Endodermal cell (in vitro differentiated cells): ENCODE measurements around the gene KNL1. TPM values are rescaled to one million over a fixed set of nuclear protein-coding genes. Genes with fewer than 3 reads are reported as not detected.
A peak's percentile ranks its signal among the peaks of the same experiment; 100 is the strongest.

Experiments
- DNase-seq: peaks from one replicate; pipeline ENCODE4 v3.0.0-alpha.2; 2017
- H3K27ac ChIP-seq: 2 replicates; pipeline ENCODE4 v1.5.1; 2013; ENCODE audit warnings: mild to moderate bottlenecking, low read depth, low read length, moderate library complexity
- H3K27me3 ChIP-seq: 2 replicates; pipeline ENCODE4 v1.6.1; 2013; ENCODE audit warnings: mild to moderate bottlenecking, low read length, moderate library complexity; ENCODE audit not compliant: insufficient read depth, control insufficient read depth, poor library complexity, severe bottlenecking
- H3K36me3 ChIP-seq: 2 replicates; pipeline ENCODE4 v1.7.0; 2013; ENCODE audit warnings: mild to moderate bottlenecking, low read length, moderate library complexity; ENCODE audit not compliant: control insufficient read depth, insufficient read depth
- H3K4me1 ChIP-seq: one replicate; pipeline ENCODE4 v1.7.0; 2013; ENCODE audit warnings: low read length; ENCODE audit not compliant: control insufficient read depth, insufficient read depth
- H3K4me3 ChIP-seq: 2 replicates; pipeline ENCODE4 v1.5.1; 2013; ENCODE audit warnings: mild to moderate bottlenecking, low read length, moderate library complexity
- H3K9ac ChIP-seq: 2 replicates; pipeline ENCODE4 v1.6.1; 2013; ENCODE audit warnings: mild to moderate bottlenecking, low read length, moderate library complexity; ENCODE audit not compliant: poor library complexity, severe bottlenecking; ENCODE audit errors: extremely low read depth
- H3K9me3 ChIP-seq: 2 replicates; pipeline ENCODE4 v1.6.1; 2013; ENCODE audit warnings: mild to moderate bottlenecking, low read length, moderate library complexity; ENCODE audit not compliant: control insufficient read depth
- H3K27ac Mint-ChIP-seq: 2 replicates; pipeline ENCODE4 v1.8.0; 2020; ENCODE audit warnings: mixed read lengths
- H3K27me3 Mint-ChIP-seq: 2 replicates; pipeline ENCODE4 v1.8.0; 2021; ENCODE audit warnings: mild to moderate bottlenecking, mixed read lengths; ENCODE audit not compliant: insufficient read depth
- H3K36me3 Mint-ChIP-seq: 2 replicates; pipeline ENCODE4 v1.8.0; 2020; ENCODE audit warnings: low read depth, mixed read lengths
- H3K4me1 Mint-ChIP-seq: 2 replicates; pipeline ENCODE4 v1.8.0; 2020; ENCODE audit warnings: mixed read lengths
- H3K4me3 Mint-ChIP-seq: 2 replicates; pipeline ENCODE4 v1.8.0; 2020; ENCODE audit warnings: mild to moderate bottlenecking, moderate library complexity, mixed read lengths
- H3K9me3 Mint-ChIP-seq: 2 replicates; pipeline ENCODE4 v1.8.0; 2020; ENCODE audit warnings: mild to moderate bottlenecking, mixed read lengths
- CTCF ChIP-seq: fragments of 200-600 bp; sonication (generic); conservative IDR thresholded peaks from 2 replicates; pipeline ENCODE4 v1.5.0; 2021; ENCODE audit warnings: antibody characterized with exemption, mild to moderate bottlenecking
- WGBS, 2 experiments: methylation state at CpG; one replicate each; pipeline versions ENCODE4 v1.1.5 to v1.1.7; 2013; ENCODE audit warnings: missing lambda C conversion rate in 2 of 2, mixed read lengths in 1 of 2; ENCODE audit not compliant: insufficient coverage in 1 of 2, insufficient read length in 1 of 2; 5-methylcytosine and 5-hydroxymethylcytosine counted together
- total RNA-seq, 2 donors: library from RNA; stranded (reverse); fragmentation: NEBNext Ultra II Directional in 1 of 2; extraction: Animal tissue kit (Norgen Biotek cat#: 25700) in 1 of 2; gene quantifications; 2 replicates in 1 of 2; 3 replicates in 1 of 2; pipeline ENCODE4 v1.2.1, GENCODE V29; 2021

Gene KNL1
- total RNA-seq, 2 donors from 2014 or later: 17.6 to 32.6 TPM

GRCh38 chr15:40549894-40550293 is 44.2 kb upstream of the KNL1 start:
- Histone ChIP-seq H3K9ac (no peak overlapping the region), H3K27me3 (no peaks in the 10 kb centered on the region), H3K36me3 (peaks cover 13% of the 10 kb centered on the region), H3K27ac (no peak overlapping the region), H3K4me3 (no peak overlapping the region), H3K4me1 (no peaks in the 10 kb centered on the region), H3K9me3 (no peaks in the 10 kb centered on the region)
- no peak overlapping the region for H3K4me3 Mint-ChIP-seq
- peaks cover 20% of the 10 kb centered on the region for H3K4me1 Mint-ChIP-seq
- TF ChIP-seq CTCF: no peak
- DNase-seq: no peak
- peaks cover 20% of the 10 kb centered on the region for H3K36me3 Mint-ChIP-seq
- no peak overlapping the region for H3K27ac Mint-ChIP-seq
- H3K9me3 Mint-ChIP-seq: no peaks in the 10 kb centered on the region
- 79 to 82% methylated on average over 7 to 9 of the region's 9 CpGs for WGBS, 2 experiments
- no peaks in the 10 kb centered on the region for H3K27me3 Mint-ChIP-seq

GRCh38 chr15:40550341-40551037 is 43.6 kb upstream of the KNL1 start:
- Mint-ChIP-seq H3K27me3 (no peaks in the 10 kb centered on the region), H3K9me3 (no peaks in the 10 kb centered on the region), H3K4me1 (peaks cover 24% of the 10 kb centered on the region), H3K36me3 (peaks cover 21% of the 10 kb centered on the region), H3K4me3 (no peak overlapping the region), H3K27ac (no peak overlapping the region)
- Histone ChIP-seq H3K9me3 (no peaks in the 10 kb centered on the region), H3K4me1 (no peaks in the 10 kb centered on the region), H3K4me3 (no peak overlapping the region), H3K9ac (no peak overlapping the region), H3K27ac (no peak overlapping the region), H3K27me3 (no peaks in the 10 kb centered on the region), H3K36me3 (peaks cover 16% of the 10 kb centered on the region)
- TF ChIP-seq CTCF: no peak
- no peak for DNase-seq
- 95 to 98% methylated on average over 5 to 6 of the region's 6 CpGs for WGBS, 2 experiments

- H3K4me3 Mint-ChIP-seq: no peak overlapping the region
- Histone ChIP-seq H3K9ac (no peak overlapping the region), H3K27me3 (no peaks in the 10 kb centered on the region), H3K4me3 (no peak overlapping the region), H3K4me1 (no peaks in the 10 kb centered on the region), H3K36me3 (peaks cover 35% of the 10 kb centered on the region), H3K9me3 (no peaks in the 10 kb centered on the region), H3K27ac (peak overlapping the region; percentile 41)
- no peaks in the 10 kb centered on the region for H3K9me3 Mint-ChIP-seq
- no peak for TF ChIP-seq CTCF
- H3K36me3 Mint-ChIP-seq: peaks cover 22% of the 10 kb centered on the region
- no peaks in the 10 kb centered on the region for H3K27me3 Mint-ChIP-seq
- DNase-seq: peak; percentile 68
- peaks cover 24% of the 10 kb centered on the region for H3K4me1 Mint-ChIP-seq
- WGBS, 2 experiments: 41 to 43% methylated on average over 4 of the region's 4 CpGs
- peak overlapping the region; percentile 45 for H3K27ac Mint-ChIP-seq
These were observed 39.9 kb upstream of the KNL1 start for GRCh38 chr15:40554161-40554525.
